T-helper 22 cell (primary cell): Measurements from ENCODE around the gene HDAC4.

Experiments
- DNase-seq: peaks from one replicate; pipeline ENCODE4 v3.0.0-alpha.2; 2020; ENCODE audit warnings: low read depth

Gene HDAC4

DNA sequence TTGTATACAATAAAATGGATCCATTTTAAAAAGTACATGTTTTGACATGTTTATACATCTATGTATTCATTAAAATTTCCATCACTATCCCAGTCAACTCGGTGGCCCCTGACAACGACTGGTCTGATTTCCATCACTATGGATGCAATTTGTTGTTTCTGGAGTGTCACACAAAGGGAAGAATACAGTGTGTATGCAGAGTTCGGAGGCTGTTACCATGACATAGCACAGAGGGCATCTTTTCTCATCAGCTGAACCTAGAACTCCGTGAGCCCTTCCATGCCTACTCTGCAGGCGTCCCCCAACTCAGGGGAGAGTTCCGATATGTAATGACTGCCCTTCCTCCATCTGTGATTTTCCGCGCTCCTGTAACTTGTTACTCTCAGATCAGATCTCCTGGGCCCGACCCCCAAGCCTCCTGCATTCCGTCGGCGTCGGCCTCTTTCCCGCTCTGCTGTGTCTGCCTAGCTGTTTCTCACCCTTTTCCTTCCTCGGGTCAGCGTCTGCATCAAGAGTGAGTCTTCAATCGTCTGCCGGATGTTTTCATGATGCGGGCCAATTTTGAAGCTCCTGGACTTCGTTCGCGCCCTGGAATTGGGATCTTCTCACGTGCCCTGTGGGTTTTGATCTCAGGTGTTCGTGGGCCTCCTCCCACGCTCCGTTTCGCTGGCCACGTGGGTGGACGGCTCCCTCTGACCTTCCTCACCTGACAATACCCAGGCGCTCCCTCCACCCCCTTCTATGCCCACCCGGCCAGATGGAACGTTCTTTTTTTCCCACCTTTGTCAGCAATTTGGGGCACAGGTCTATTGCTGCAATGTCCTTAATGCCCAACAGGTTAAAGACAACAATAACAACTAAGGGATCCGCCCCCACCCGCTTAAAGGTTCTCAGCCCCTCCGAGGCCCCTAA, 391.9 kb downstream of the HDAC4 start:
- no peak for DNase-seq

DNA sequence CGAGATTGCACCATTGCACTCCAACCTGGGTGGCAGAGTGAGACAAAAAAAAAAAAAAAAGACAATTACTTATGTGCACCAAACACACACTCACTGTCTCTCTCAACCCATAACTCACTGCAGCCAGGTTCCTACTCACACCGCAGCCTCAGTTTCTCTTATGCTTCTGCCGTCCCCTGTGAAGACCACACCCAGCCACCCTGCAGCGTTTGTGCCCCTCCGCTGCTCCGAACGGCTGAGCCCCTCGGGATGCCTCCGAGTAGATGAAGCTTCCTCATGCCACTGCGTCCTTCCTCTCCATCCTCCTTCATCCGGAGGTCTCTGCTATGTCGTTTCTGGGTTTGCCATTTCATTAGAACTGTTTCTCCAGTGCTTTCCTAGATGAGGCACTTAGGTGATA, 392.8 kb downstream of the HDAC4 start:
- DNase-seq, result no peak

DNA sequence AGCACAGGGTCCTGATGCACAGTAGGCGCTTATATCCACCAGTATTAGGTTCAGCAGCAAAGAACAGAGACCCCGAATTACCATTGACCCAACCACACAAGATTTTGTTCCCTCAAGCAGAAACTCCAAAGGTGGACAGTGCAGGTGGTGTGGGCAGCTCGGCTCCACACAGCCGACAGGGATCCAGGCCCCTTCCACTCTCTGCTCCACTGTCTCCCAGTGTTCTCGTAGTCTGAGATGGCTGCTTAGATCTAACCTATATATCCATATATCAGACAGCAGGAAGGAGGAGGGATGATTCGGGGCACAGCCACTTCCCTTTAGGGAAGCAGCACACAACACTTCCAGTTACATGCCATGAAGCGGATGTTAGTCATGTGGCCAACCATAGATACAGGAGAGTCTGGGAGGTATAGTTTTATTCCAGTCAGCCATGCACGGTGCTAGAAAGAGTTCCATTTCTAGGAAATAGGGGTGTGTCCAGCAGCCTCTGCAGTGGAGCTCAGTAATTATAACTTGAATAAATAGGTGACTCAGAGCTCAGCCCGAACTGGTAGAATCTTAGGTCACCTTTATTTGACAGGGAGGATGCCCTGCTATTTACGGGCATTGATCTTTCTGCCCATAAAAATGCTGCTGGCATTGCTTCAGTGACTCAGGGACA, 394.1 kb downstream of the HDAC4 start:
- no peak for DNase-seq

GRCh38 chr2:239005586-239005985, 395.2 kb downstream of the HDAC4 start:
- no peak for DNase-seq

DNA sequence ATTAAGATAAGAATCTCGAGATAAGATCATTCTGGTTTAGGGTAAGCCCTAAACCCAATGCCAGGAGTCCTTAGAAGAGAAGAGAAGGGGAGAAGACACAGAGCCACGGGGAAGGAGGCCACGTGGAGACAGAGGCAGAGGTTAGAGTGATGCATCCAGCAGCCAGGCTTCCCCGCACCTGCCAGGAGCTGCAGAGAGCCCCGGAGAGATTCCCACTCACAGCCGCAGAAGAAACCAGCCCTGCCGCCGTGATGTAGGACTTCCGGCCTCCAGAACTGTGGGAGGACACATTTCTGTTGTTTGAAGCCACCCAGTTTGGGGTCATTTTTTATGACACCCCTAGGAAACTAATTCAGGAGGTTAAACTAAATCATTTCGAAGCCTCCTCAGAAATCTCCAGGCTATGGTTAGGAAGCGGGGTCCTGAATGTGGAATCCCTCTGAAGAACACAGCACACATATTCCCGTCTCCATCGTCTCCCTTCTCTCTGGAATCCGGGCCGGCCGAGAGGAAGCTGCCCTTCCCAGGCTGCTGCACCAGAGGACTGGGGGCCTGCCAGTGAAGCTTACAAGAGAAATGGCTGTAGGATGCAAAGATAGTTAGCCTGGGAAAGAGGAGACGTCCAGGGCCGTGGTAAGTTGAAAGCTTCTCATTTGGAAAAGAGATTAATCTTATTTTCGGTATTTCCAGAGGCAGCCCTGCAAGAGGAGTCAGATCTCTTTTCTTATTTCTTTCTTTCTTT, 396.4 kb downstream of the HDAC4 start:
- DNase-seq, result no peak

GRCh38 chr2:239003624-239004273, 397.1 kb downstream of the HDAC4 start:
- DNase-seq, result no peak

- DNase-seq, result no peak
Observed at GRCh38 chr2:239002954-239003623, 397.7 kb downstream of the HDAC4 start.

GRCh38 chr2:239002591-239002953, 398.2 kb downstream of the HDAC4 start:
- no peak for DNase-seq

GRCh38 chr2:239001794-239002193, 399.0 kb downstream of the HDAC4 start:
- no peak for DNase-seq

GRCh38 chr2:239000500-239001073, 400.2 kb downstream of the HDAC4 start:
- DNase-seq, result no peak

- DNase-seq, result no peak
Observed at GRCh38 chr2:239000089-239000488, 400.7 kb downstream of the HDAC4 start.

- DNase-seq, result no peak
Observed at GRCh38 chr2:238999291-238999741, 401.5 kb downstream of the HDAC4 start.

GRCh38 chr2:238998801-238999200, 402.0 kb downstream of the HDAC4 start:
- DNase-seq, result no peak
